ENCODE measurements around the gene SYS1. TPM values are rescaled to one million over a fixed set of nuclear protein-coding genes. Genes with fewer than 3 reads are reported as not detected.

SYS1 gene
- total and polyA plus RNA-seq, 2 experiments from 2014 or later: 7.9 to 21.5 TPM

DNA sequence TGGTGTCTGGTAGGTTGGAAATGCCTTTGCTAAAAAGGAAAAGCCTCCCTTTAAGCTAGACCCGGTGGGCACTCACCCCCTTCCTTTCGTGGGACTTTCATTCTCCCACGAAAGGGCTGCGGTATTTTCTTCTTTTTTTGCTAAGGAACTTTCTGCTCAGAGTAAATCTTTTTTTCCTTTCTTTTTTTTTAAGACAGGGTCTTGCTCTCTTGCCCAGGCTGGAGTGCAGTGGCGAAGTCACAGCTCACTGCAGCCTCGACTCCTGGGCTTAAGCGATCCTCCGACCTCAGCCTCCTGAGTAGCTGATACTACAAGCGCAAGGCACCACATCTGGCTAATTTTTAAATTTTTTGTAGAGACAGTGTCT is 11.1 kb downstream of the SYS1 start:
- H3K27ac ChIP-seq (ENCODE audit: low read depth): no peak overlapping the region
- no peak overlapping the region for H2AFZ ChIP-seq
- TF ChIP-seq, protein P1, sequence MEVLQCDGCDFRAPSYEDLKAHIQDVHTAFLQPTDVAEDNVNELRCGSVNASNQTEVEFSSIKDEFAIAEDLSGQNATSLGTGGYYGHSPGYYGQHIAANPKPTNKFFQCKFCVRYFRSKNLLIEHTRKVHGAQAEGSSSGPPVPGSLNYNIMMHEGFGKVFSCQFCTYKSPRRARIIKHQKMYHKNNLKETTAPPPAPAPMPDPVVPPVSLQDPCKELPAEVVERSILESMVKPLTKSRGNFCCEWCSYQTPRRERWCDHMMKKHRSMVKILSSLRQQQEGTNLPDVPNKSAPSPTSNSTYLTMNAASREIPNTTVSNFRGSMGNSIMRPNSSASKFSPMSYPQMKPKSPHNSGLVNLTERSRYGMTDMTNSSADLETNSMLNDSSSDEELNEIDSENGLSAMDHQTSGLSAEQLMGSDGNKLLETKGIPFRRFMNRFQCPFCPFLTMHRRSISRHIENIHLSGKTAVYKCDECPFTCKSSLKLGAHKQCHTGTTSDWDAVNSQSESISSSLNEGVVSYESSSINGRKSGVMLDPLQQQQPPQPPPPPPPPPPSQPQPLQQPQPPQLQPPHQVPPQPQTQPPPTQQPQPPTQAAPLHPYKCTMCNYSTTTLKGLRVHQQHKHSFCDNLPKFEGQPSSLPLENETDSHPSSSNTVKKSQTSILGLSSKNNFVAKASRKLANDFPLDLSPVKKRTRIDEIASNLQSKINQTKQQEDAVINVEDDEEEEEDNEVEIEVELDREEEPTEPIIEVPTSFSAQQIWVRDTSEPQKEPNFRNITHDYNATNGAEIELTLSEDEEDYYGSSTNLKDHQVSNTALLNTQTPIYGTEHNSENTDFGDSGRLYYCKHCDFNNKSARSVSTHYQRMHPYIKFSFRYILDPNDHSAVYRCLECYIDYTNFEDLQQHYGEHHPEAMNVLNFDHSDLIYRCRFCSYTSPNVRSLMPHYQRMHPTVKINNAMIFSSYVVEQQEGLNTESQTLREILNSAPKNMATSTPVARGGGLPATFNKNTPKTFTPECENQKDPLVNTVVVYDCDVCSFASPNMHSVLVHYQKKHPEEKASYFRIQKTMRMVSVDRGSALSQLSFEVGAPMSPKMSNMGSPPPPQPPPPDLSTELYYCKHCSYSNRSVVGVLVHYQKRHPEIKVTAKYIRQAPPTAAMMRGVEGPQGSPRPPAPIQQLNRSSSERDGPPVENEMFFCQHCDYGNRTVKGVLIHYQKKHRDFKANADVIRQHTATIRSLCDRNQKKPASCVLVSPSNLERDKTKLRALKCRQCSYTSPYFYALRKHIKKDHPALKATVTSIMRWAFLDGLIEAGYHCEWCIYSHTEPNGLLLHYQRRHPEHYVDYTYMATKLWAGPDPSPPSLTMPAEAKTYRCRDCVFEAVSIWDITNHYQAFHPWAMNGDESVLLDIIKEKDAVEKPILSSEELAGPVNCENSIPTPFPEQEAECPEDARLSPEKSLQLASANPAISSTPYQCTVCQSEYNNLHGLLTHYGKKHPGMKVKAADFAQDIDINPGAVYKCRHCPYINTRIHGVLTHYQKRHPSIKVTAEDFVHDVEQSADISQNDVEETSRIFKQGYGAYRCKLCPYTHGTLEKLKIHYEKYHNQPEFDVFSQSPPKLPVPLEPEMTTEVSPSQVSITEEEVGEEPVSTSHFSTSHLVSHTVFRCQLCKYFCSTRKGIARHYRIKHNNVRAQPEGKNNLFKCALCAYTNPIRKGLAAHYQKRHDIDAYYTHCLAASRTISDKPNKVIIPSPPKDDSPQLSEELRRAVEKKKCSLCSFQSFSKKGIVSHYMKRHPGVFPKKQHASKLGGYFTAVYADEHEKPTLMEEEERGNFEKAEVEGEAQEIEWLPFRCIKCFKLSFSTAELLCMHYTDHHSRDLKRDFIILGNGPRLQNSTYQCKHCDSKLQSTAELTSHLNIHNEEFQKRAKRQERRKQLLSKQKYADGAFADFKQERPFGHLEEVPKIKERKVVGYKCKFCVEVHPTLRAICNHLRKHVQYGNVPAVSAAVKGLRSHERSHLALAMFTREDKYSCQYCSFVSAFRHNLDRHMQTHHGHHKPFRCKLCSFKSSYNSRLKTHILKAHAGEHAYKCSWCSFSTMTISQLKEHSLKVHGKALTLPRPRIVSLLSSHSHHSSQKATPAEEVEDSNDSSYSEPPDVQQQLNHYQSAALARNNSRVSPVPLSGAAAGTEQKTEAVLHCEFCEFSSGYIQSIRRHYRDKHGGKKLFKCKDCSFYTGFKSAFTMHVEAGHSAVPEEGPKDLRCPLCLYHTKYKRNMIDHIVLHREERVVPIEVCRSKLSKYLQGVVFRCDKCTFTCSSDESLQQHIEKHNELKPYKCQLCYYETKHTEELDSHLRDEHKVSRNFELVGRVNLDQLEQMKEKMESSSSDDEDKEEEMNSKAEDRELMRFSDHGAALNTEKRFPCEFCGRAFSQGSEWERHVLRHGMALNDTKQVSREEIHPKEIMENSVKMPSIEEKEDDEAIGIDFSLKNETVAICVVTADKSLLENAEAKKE (CRISPR knock-in tag; IDR thresholded peaks at IDR 0.05): no peak
- TF ChIP-seq STAT1 (IDR thresholded peaks at IDR 0.05; ENCODE audit: unreplicated experiment): no peak
- TF ChIP-seq, protein P2, sequence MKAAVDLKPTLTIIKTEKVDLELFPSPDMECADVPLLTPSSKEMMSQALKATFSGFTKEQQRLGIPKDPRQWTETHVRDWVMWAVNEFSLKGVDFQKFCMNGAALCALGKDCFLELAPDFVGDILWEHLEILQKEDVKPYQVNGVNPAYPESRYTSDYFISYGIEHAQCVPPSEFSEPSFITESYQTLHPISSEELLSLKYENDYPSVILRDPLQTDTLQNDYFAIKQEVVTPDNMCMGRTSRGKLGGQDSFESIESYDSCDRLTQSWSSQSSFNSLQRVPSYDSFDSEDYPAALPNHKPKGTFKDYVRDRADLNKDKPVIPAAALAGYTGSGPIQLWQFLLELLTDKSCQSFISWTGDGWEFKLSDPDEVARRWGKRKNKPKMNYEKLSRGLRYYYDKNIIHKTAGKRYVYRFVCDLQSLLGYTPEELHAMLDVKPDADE (IDR thresholded peaks at IDR 0.05): no peak
- no peaks in the 10 kb centered on the region for H3K9me3 Mint-ChIP-seq
- no peaks in the 10 kb centered on the region for H4K20me1 ChIP-seq (replicated peaks; ENCODE audit: insufficient read depth)
- no peaks in the 10 kb centered on the region for H3F3A ChIP-seq (replicated peaks; ENCODE audit: low read depth)
- H3K9me2 ChIP-seq (ENCODE audit: insufficient read depth): no peaks in the 10 kb centered on the region
- H3K27ac Mint-ChIP-seq: no peak overlapping the region
- no peaks in the 10 kb centered on the region for H3K36me3 Mint-ChIP-seq (ENCODE audit: low read depth)
- H3K4me3 ChIP-seq: 0 out of 2 replicates have a peak overlapping the region, but pooled peaks have one; percentile 64
- H3K4me2 ChIP-seq: no peak overlapping the region; the same call in 1 of the 2 replicates
- ATAC-seq: no peak
- H3K27me3 ChIP-seq (ENCODE audit: insufficient read depth): peaks cover 18% of the 10 kb centered on the region
- no peaks in the 10 kb centered on the region for H3K79me2 ChIP-seq (replicated peaks; ENCODE audit: insufficient read depth)
- H3K36me3 ChIP-seq (ENCODE audit: insufficient read depth): no peaks in the 10 kb centered on the region
- H3K4me1 Mint-ChIP-seq: peaks cover 10% of the 10 kb centered on the region
- peak overlapping the region; percentile 77 for H3K4me3 Mint-ChIP-seq
- H3K27me3 Mint-ChIP-seq (ENCODE audit: insufficient read depth, low read depth, poor library complexity): peaks cover 11% of the 10 kb centered on the region
- H3K4me1 ChIP-seq (ENCODE audit: insufficient read depth): peaks cover 7% of the 10 kb centered on the region; the same call in 1 of the 2 replicates
- DNase-seq (ENCODE audit: low spot score): no peak

DNA sequence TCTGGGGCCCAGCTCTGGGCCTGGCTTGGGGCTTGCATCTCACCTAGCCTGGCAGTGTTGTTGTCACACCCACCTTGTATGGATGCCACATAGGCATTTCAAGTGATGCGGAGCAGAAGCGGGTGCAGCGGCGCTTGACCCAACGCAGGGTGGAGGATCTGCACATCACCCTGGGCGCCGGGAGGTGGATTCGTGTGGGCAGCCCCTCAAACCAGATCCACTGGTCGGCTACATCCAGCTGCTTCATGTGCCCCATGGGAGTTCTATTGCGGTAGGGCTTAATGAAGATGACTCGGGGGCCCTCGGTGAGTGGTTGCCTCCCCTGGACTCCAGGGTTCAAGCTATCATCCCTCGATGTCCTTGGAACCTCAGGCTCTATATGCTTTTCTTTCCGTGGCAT is 12.0 kb downstream of the SYS1 start:
- ATAC-seq (no peak), DNase-seq (ENCODE audit: low spot score) (no peak)
- peaks cover 18% of the 10 kb centered on the region for H3K27me3 ChIP-seq (ENCODE audit: insufficient read depth)
- no peaks in the 10 kb centered on the region for H3K36me3 ChIP-seq (ENCODE audit: insufficient read depth)
- H3K27ac ChIP-seq (ENCODE audit: low read depth): no peak overlapping the region
- H3K36me3 Mint-ChIP-seq (ENCODE audit: low read depth): no peaks in the 10 kb centered on the region
- H3K4me3 Mint-ChIP-seq: no peak overlapping the region; the same call in 2 of the 3 replicates
- no peaks in the 10 kb centered on the region for H3K79me2 ChIP-seq (replicated peaks; ENCODE audit: insufficient read depth)
- H3K27ac Mint-ChIP-seq: no peak overlapping the region
- peaks cover 10% of the 10 kb centered on the region; the same call in 1 of the 2 replicates for H3K4me1 ChIP-seq (ENCODE audit: insufficient read depth)
- H3K27me3 Mint-ChIP-seq (ENCODE audit: insufficient read depth, low read depth, poor library complexity): peaks cover 11% of the 10 kb centered on the region
- H3K4me1 Mint-ChIP-seq: peaks cover 14% of the 10 kb centered on the region
- no peaks in the 10 kb centered on the region for H3F3A ChIP-seq (replicated peaks; ENCODE audit: low read depth)
- H2AFZ ChIP-seq: no peak overlapping the region
- H3K4me3 ChIP-seq: no peak overlapping the region
- H3K9me3 Mint-ChIP-seq: no peaks in the 10 kb centered on the region
- no peaks in the 10 kb centered on the region for H3K9me2 ChIP-seq (ENCODE audit: insufficient read depth)
- H4K20me1 ChIP-seq (replicated peaks; ENCODE audit: insufficient read depth): no peaks in the 10 kb centered on the region
- no peak overlapping the region for H3K4me2 ChIP-seq
- TF ChIP-seq JUNB (IDR thresholded peaks at IDR 0.05; ENCODE audit: unreplicated experiment): no peak
- no peak for TF ChIP-seq STAT1 (IDR thresholded peaks at IDR 0.05; ENCODE audit: unreplicated experiment)
- TF ChIP-seq ZNF114 (CRISPR knock-in tag; IDR thresholded peaks at IDR 0.05): no peak
- TF ChIP-seq NANOG (IDR thresholded peaks at IDR 0.05; ENCODE audit: borderline replicate concordance): no peak
- TF ChIP-seq, protein P3, sequence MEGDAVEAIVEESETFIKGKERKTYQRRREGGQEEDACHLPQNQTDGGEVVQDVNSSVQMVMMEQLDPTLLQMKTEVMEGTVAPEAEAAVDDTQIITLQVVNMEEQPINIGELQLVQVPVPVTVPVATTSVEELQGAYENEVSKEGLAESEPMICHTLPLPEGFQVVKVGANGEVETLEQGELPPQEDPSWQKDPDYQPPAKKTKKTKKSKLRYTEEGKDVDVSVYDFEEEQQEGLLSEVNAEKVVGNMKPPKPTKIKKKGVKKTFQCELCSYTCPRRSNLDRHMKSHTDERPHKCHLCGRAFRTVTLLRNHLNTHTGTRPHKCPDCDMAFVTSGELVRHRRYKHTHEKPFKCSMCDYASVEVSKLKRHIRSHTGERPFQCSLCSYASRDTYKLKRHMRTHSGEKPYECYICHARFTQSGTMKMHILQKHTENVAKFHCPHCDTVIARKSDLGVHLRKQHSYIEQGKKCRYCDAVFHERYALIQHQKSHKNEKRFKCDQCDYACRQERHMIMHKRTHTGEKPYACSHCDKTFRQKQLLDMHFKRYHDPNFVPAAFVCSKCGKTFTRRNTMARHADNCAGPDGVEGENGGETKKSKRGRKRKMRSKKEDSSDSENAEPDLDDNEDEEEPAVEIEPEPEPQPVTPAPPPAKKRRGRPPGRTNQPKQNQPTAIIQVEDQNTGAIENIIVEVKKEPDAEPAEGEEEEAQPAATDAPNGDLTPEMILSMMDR (conservative IDR thresholded peaks at IDR 0.05; ENCODE audit: low read depth in 2 of 2): no peak
- TF ChIP-seq EZH2phosphoT487 (IDR thresholded peaks at IDR 0.05; ENCODE audit: unreplicated experiment): no peak
- no peak for TF ChIP-seq EZH2 (IDR thresholded peaks at IDR 0.05; ENCODE audit: low read depth, unreplicated experiment)
- TF ChIP-seq, protein P2 (IDR thresholded peaks at IDR 0.05): no peak
- TF ChIP-seq POLR2AphosphoS5 (IDR thresholded peaks at IDR 0.05; ENCODE audit: low read depth): no peak
- no peak for TF ChIP-seq ZNF331 (CRISPR knock-in tag; IDR thresholded peaks at IDR 0.05; ENCODE audit: low read depth)
